GDM1 (cell line): ENCODE data around the gene ABHD6.
"Not testable (repeated sequence)": the region's sequence is repeated elsewhere in the genome, so short reads cannot be mapped to it uniquely, and the experiment has no call there.

ENCODE experiments used
- DNase-seq: peaks from one replicate; lab custom pipeline; 2025; lab: John Stamatoyannopoulos, UW

The ABHD6 gene, protein sequence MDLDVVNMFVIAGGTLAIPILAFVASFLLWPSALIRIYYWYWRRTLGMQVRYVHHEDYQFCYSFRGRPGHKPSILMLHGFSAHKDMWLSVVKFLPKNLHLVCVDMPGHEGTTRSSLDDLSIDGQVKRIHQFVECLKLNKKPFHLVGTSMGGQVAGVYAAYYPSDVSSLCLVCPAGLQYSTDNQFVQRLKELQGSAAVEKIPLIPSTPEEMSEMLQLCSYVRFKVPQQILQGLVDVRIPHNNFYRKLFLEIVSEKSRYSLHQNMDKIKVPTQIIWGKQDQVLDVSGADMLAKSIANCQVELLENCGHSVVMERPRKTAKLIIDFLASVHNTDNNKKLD

DNA sequence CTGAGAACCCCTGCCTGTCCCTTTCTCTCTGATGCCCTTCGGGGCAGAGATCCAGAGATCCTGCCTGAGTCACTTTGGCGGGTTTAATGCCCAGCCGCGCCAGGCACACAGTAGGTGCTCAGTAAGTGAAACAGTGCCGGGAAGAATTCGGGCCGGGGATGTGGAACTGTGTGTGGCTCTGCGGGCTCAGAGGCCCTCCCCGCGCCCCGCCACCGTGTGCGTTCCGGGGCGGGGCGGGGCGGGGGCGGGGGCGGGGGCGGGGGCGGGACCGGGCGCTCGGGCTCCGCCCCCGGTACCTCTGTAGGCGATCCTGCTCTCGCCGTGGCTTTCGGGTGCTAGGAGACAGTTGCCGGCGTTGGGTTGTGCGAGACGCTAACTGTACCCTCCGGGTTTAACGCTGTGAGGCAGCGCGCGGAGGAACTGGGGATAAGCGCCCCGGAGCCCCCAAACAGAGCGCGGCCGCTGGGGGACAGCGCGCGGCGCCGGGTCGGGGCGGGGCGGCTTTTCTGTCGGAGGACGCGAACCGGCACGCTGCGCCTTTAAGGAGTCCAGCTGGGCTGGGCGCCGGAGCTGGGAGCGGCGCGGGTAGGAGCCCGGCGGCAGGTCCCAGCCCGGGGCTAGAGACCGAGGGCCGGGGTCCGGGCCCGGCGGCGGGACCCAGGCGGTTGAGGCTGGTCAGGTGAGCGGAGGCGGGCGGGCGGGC, at the start of gene ABHD6:
Gene ABHD6 (plus strand): TSS at position 555 of the 703 bp plus-strand sequence. CDS start 18,795 bp downstream, outside the sequence.
- peak; percentile 71 for DNase-seq

DNA sequence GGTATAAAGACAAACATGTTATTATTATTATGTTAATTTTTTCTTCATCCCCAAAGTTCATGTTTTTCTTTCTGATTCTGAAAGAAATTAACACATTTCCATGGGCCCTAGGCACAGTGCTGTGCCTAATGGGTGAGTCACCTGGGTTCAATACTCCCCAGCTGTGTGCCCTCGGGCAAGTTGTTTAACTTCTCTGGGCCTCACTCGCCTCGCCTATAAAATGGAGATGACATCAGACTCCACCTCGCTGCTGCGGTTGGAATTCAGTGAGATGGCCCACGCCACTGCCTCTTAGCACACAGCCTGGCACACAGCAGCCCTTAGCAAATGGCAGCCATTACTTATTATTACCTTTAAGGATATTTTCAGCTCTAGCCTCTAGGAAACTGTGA, 49.4 kb upstream of the ABHD6 start:
- DNase-seq: no peak

DNA sequence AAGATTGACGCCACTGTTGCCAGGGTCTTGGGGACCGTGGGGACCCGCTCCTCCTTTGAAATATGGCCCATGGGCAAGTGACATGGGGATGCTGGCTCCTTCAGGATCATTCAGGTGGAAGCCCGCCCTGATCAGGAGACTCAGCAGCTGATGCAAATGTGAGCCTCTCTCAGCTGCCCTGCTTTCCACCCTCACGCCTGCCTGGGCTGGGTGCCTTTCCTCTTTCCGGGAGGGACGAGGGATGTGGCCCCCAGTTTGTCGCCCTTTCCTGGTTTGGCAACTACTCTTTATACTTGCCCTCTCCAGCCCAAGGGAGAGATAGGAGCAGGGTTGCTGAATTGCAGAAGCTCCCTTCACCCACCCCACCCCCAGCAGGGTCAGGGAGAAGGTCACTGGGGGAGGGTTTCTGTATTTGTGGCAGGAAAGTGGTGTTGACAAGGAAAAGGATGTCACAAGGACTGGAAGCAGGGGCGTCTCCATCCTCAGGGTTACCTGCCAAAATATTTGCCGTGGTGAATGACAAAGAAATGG, 48.6 kb upstream of the ABHD6 start:
- no peak for DNase-seq

DNA sequence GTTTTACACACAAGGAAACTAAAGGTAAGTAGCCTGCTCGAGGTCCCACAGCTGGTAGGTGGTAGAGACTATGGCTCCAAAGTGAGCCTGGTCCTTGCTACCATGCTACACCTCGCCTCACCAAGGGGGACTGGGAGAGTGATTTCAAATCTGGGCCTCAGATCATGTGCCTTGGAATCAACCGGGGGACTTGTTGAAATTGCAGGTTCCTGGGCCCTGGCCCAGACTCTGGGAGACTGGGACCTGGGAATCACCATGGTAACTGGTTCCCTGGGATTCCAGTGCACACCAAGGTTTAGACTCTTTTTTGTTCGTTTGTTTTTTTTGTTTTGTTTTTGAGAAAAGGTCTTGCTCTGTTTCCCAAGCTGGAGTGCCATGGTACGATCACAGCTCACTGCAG, 47.9 kb upstream of the ABHD6 start:
- no peak for DNase-seq

DNA sequence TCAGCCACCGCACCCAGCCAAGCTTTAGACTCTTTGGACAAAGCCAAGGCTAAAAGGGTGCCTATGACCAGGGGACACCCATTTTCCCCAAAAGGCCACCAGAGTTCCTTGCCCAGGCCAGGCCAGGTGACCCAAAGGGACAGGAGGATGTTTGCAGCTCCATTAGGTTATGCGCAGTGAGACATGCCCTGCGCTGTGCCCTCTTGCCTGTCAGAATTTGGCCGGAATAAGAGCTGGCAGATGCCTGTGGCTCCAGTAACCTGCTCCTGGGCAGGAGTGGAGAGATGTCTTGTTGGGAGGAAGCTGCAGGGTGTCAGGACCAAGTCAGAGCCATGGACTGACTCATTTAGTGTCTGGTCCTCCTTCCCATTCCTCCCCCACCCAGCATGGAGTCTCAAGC, 47.3 kb upstream of the ABHD6 start:
- no peak for DNase-seq

DNA sequence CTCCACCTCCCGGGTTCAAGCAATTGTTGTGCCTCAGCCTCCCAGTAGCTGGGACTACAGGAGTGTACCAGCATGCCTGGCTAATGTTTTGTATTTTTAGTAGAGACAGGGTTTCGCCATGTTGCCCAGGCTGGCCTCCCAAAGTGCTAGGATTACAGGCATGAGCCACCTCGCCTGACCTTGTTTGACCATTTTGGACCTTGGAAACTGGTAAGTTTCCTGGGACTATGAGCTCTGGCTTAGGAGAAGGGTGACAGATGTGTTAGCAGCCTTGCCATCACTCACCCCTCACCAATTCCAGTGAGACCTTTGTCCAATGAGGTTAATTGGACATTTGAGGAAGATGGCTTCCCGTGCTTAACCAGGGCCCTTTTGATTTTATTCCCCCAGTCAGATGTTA, 46.7 kb upstream of the ABHD6 start:
- DNase-seq: no peak

DNA sequence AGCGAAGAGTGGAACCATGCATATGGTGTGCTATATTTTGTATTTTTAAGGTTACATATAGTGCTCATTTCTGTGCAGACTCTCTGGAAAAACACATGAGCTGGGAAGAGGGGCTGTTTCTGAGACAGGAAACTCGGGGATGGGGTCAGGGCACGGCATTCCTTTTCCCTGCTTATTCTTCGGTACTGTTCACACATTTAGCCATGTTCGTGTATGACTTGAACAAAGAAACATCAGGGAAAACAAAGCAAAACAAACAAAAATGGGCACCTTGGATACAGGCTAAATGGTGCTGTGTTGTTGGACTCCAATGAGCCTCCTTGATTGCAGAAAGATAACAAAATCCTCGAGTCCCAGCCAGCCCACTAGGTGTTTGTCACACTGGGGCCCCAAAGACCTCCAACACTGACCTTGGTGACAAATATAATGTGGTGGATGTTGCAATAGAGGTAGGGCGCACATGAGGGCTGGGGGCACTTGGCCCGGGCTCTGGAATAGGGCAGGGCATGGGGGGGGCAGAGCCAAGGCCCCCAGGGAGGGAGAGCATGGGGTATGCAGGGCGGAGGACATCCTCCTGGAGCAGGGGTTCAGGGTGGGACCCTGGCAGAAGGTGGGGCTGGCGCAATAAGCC, 46.1 kb upstream of the ABHD6 start:
- DNase-seq: no peak

DNA sequence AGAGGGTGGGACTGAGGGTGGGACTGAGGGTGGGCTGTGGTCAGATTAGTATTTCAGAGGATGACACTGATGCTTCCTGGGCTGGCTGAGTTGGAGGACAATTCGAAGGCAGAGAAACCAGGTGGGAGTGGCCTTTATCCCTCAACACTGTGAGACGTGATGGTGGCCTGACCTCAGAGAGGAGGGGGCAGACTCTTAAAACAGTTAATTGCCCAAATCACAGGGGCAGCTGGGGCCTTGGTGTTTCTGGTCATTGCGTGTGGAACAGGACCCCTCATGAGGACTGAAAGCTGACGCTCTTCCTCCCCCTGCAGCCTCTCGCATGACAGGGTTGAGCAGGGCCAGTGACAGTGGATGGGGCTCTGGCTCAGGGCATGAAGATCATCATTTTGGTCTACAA, 45.5 kb upstream of the ABHD6 start:
- DNase-seq: no peak

DNA sequence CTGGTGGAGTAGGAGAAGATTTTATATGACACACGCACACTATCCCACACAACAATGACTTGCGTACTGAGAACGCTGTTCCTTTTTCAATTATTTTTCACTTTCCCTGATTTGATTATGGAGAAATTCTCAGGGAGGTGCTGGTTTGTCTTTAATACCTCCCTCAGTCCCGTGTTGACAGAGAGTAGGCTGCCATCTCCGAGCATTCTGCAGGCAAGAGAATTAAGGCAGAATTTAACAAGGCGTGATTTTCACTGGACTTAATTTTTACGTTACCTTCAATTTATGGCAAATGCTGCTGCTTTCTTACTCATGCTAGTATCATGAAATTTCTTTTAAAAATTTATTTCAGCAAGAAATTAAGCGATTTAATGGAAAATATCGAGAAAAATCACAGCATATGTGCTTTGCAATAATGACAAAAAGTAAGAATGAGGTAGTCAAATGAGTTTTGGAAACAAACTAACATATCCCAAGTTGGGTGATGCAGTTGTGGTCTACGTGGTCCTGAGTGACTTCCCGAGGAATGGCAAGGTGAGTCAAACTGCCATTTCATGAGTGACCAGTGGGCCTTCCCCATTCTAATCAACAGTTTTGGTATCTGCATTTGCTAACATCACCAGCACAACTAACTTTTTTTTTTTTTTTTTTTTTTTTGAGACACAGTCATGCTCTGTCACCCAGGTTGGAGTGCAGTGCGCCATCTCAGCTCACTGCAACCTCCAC, 43.7 kb upstream of the ABHD6 start:
- no peak for DNase-seq

DNA sequence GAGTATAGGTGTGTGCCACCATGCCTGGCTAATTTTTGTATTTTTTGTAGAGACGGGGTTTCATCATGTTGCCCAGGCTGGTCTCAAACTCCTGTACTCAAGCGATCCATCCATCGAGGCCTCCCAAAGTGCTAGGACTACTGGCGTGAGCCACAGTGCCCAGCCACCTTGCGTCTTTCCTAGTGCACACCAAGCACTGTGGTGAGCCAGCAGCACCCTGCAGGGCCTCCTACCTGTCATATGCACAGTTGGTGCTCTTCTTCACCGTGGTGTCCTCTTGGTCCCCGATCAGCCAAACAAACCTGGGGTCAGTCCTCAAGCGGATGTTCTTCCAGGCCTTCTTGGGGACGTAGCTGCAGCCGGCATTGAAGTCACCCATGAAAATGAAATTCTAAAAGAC, 40.0 kb upstream of the ABHD6 start:
- no peak for DNase-seq

DNA sequence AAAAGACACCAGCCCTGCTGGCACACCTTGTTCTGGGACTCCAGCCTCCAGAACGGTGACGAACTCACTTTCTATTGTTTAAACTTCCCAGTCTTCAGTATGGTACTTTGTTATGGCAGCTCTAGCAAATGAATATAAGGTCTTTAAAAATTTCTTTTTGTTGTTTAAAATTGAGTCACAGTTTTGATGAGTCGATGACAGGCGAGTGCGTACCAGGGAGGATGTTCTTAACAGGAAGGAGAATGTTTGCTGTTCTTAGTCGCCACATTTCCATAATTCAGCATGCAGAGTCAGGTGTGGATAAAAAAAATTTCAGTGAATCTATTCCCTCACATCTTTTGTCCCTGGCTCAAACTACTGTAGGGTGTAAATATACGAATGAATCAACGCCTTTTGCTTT, 39.2 kb upstream of the ABHD6 start:
- DNase-seq: no peak

DNA sequence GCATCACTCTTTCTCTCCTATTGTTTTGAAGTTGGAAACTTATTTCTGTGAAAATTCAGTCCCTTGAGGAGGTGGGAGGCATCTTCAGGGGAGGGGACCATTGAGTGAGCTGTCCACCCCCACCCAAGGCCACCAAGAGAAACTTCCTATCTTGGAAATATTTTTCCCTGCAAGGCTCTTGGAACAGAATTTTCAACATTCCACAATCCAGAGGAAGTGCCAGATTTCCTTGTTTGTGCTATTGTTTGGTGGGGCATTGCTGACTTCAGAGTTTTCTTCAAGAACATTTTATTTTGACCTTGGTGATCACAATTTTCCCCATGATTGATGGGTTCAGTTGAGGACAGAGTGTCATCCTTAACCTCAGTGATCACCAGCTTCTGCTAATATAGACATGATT, 38.8 kb upstream of the ABHD6 start:
- DNase-seq: no peak

DNA sequence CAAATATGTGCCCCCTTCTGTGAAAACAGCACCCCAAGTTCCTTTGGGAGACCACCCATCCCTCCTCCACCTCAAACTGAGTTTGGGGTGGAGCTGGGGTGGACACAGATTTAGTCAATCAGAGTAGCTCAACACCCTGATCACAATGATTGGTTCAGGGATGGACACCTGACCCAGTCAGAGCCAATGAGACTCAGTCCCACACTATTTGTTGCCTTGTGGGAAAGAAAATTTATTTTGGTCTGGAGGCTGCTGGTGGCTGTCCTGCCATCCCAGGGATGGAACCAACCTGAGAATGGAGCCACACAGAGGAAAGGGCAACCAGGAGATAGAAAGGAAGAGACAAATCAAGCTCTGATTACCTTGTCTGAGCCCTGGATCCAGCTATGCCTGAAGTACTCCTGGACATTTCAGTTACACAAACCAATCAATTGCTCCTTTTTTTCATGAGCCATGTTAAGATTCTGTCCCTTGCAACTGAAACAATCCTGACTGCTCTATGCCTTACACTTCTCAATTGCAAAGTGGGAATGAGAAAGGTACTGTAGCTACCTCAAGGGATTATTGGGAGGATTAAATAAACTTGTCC, 37.4 kb upstream of the ABHD6 start:
- DNase-seq: no peak

DNA sequence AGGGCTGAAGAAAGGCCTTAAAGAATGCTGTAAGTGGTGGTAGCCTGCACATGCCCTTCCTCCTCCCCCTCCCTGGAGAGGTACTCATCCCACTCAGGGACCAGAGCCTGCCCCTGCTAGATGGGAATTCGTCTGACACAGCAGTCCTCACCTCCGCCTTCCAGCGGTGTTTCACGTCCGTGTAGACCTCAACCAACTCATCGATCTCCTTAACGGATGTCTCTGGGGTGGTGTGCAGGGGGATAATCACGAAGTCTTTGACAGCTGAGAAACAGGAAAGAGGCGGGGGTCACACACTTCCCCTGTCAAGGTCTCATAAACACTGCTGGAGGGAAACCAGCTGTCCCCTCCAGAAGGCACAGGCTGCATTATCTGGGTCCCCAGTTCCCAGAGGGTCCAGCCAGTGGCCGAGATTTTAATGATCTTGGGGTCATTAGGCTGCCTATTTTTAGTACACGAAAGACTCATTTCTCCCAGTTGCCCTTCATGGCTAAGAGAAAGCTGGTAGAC, 36.7 kb upstream of the ABHD6 start:
- DNase-seq: no peak

DNA sequence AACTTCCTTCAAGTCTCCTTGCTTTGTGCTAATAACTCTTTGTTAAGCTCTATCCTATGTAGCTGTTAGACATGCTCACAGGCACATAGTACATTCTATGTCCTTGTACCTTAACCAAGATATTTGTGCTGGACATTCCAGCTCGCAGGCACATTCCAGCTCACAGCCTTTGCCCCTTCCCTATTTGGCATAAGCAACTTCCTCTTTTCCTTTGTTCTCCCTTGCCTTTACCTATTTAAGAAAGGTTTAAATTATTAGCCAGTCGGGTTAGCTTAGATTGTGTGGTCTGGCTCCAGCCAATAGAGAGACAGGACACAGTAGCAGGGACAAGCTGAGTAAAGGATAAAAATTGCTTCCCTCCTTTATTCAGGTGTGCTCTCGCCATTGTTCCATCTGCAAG, 36.1 kb upstream of the ABHD6 start:
- DNase-seq: not testable (repeated sequence)

DNA sequence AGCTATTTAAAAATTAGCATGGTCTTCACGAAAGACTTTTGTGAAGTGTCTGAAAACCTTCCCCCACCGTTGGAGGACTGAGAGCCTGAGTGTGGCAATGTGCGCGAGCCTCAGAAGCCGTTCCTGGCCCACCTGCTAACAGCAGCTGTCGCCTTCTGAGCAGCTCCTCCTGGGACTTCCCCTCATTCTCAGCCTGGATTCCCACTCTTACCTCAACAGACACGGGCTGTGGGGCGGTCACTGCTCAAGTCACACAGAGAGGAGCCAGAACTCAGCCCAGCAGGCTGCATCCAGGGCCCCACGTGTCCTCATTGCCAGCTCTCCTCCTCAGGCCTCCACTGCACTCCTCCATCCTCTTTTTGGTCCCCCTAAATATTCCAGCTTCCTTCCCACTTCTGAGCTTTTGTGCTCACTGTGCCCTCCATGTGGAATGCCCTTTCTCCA, 34.7 kb upstream of the ABHD6 start:
- no peak for DNase-seq

DNA sequence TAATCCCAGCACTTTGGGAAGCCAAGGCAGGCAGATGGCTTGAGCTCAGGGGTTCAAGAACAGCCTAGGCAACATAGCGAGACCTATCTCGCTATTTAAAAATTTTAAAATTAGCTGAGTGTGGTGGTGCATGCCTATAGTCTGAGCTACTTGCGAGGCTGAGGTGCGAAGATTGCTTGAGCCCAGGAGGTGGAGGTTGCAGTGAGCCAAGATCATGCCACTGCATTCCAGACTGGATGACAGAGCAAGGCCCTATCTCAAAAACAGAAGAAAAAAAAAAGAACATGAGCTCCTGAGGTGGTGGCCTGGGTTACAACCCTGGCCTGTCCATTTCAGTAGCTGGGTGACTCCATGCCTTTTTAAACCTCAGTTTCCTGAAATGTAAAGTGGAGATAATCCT, 34.1 kb upstream of the ABHD6 start:
- DNase-seq: no peak

DNA sequence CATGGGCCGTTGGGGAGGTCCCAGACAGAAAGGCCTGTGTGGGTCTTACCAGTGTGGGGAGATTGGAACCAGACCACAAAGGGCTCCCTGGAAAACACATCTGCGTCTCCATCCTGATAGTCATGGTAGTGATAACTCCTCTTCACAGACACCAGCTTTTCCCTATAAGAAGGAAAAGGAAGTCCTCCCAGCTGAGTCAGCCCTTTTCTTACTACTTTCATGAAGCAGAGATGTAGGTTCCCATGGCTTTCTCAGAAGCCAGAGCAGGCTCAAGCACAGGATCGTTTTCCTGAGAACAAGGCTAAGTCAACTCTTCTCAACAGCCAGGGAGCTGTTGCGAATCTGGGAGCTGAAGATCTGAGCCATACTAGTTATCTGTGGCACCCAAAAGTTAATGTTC, 32.9 kb upstream of the ABHD6 start:
- DNase-seq: no peak

DNA sequence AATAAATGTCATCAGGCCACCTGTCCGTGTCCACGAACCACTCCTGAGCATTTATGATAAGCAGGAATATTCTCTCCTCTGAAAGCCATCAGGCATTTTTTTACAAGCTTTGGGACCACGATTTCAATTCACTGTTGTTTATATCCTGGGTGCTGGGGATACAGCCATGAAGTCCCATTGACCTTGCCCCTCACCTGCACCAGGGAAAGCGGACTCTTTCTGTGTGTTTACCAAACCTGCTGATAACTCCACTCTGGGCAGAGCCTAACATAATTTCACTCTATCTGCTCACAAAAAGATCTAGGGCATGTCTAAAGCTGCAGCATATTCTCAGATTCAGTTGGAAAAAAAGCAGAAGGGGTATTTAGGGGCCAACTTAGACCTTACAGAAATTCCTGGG, 31.6 kb upstream of the ABHD6 start:
- no peak for DNase-seq

DNA sequence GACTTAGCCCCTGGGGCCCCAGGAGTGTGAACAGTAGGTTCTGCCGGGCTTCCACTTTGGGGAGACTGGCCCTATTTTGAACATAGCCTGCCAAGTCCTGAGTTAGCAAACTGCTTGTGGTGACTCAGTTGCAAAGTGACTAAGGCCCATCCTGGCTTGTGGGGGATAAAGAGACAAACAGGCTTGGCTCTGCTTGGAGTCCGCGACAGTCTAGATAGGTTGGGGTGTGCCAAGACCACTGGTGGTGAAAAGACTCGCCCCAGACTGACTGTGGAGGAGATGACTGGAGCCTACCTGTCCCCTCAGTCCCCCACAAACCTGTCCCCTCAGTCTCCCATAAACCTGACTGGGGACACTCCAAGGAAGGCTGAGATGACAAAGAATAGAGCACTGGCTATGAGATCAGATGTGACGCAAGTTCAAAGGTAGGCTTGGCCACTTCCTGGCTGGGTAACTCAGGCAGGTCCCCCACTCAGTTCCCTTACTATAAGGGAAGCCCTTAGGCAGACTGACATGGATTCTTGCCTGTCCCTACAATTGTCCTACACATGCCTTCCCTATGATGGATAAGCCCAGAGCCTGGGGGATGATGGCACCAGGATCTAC, 31.1 kb upstream of the ABHD6 start:
- DNase-seq: no peak

DNA sequence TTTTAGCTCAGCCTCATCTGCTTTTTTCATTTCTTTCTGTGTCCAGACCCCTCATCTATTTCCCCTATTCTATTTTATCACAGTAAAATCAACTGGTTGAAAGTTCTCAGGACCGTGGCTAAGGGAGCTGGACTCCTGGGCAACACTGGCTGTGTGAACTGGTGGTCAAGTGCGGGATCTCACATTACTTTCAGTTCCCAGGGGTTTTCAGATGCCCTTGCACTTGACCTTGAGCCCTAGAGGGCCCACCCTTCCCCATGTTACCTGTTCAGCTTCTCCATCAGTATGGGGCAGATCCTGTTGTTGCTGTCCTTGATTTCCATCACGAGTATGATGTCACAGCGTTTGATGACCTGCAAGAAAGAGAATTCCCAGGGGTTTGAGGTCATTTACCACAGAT, 29.6 kb upstream of the ABHD6 start:
- DNase-seq: no peak
